NK-92 (cell line): Measurements from ENCODE around the gene LTF.
"Not testable (repeated sequence)": the region's sequence is repeated elsewhere in the genome, so short reads cannot be mapped to it uniquely, and the experiment has no call there.

Source experiments
- DNase-seq: peaks from one replicate; lab custom pipeline; 2025; ENCODE audit not compliant: unreplicated experiment; lab: John Stamatoyannopoulos, UW

LTF gene

GRCh38 chr3:46398186-46398955 lies 66.3 kb downstream of the LTF start:
- no peak for DNase-seq

- DNase-seq = no peak
Measured at GRCh38 chr3:46397111-46397510, 67.6 kb downstream of the LTF start.

GRCh38 chr3:46395766-46396530 lies 68.8 kb downstream of the LTF start:
- DNase-seq = no peak

GRCh38 chr3:46395210-46395661 lies 69.5 kb downstream of the LTF start:
- DNase-seq = no peak

GRCh38 chr3:46393554-46394434 lies 70.9 kb downstream of the LTF start:
- DNase-seq = no peak

GRCh38 chr3:46393011-46393410 lies 71.7 kb downstream of the LTF start:
- DNase-seq = no peak

- DNase-seq = not testable (repeated sequence)
Measured at GRCh38 chr3:46391526-46391925, 73.2 kb downstream of the LTF start.

- DNase-seq = no peak
Measured at GRCh38 chr3:46389306-46389705, 75.4 kb downstream of the LTF start.

GRCh38 chr3:46388847-46389246 lies 75.9 kb downstream of the LTF start:
- not testable (repeated sequence) for DNase-seq

GRCh38 chr3:46386205-46386604 lies 78.5 kb downstream of the LTF start:
- no peak for DNase-seq
